DND-41 (cell line): Measurements from ENCODE around the gene MGAT5.

ENCODE experiments used
- ATAC-seq: fragments of 200-7000 bp; cut with Tn5 transposase; 3 replicates; pipeline ENCODE4 v1.9.1; 2021; ENCODE audit warnings: low read depth; ENCODE audit not compliant: insufficient read depth
- DNase-seq: peaks from one replicate; pipeline ENCODE4 v3.0.0-alpha.2; 2020
- H2AFZ ChIP-seq: 2 replicates; pipeline ENCODE4 v1.6.0; 2012; ENCODE audit warnings: low read depth, low read length
- H3K27ac ChIP-seq: 2 replicates; pipeline ENCODE4 v1.5.1; 2012; ENCODE audit warnings: low read length, inconsistent platforms
- H3K27me3 ChIP-seq: fragments of 200-600 bp; sonication (generic); 2 replicates; pipeline ENCODE4 v1.6.0; 2012; ENCODE audit warnings: low read length, mild to moderate bottlenecking, inconsistent platforms; ENCODE audit not compliant: insufficient read depth, poor library complexity
- H3K36me3 ChIP-seq: 2 replicates; pipeline ENCODE4 v1.5.1; 2012; ENCODE audit warnings: low read length, inconsistent platforms; ENCODE audit not compliant: insufficient read depth
- H3K4me1 ChIP-seq: 2 replicates; pipeline ENCODE4 v1.5.1; 2012; ENCODE audit warnings: mild to moderate bottlenecking, low read length; ENCODE audit not compliant: insufficient read depth
- H3K4me2 ChIP-seq: 2 replicates; pipeline ENCODE4 v1.6.0; 2012; ENCODE audit warnings: mild to moderate bottlenecking, moderate library complexity, low read length, inconsistent platforms; ENCODE audit not compliant: insufficient read depth
- H3K4me3 ChIP-seq, 2 experiments: fragments of 200-600 bp in 1 of 2; shearing (Covaris generic) in 1 of 2; 2 replicates each; pipeline ENCODE4 v1.5.1; 2012 to 2016; ENCODE audit warnings: inconsistent platforms in 2 of 2, low read length in 2 of 2, mild to moderate bottlenecking in 2 of 2, low read depth in 1 of 2, moderate library complexity in 1 of 2
- H3K79me2 ChIP-seq: 2 replicates; pipeline ENCODE4 v1.6.0; 2012; ENCODE audit warnings: low read length, inconsistent platforms; ENCODE audit not compliant: insufficient read depth
- H3K9ac ChIP-seq: 2 replicates; pipeline ENCODE4 v1.6.0; 2012; ENCODE audit warnings: low read depth, mild to moderate bottlenecking, inconsistent platforms, low read length, moderate library complexity
- H3K9me3 ChIP-seq: 2 replicates; pipeline ENCODE4 v1.5.1; 2012; ENCODE audit warnings: low read length, moderate library complexity, mild to moderate bottlenecking, inconsistent platforms; ENCODE audit not compliant: insufficient read depth, severe bottlenecking
- H4K20me1 ChIP-seq: 2 replicates; pipeline ENCODE4 v1.6.0; 2012; ENCODE audit warnings: low read length; ENCODE audit not compliant: insufficient read depth
- EZH2 ChIP-seq: IDR thresholded peaks from 3 replicates; pipeline ENCODE4 v1.6.1; 2012; ENCODE audit warnings: borderline replicate concordance, low read depth, mild to moderate bottlenecking, moderate library complexity, low read length, inconsistent platforms; ENCODE audit not compliant: severe bottlenecking
- TF ChIP-seq, protein P1 (sequence below): IDR thresholded peaks from 2 replicates; pipeline ENCODE4 v1.5.1; 2012; ENCODE audit warnings: borderline replicate concordance, low read length, moderate library complexity, mild to moderate bottlenecking; ENCODE audit not compliant: poor library complexity, severe bottlenecking; ENCODE audit errors: extremely low read depth

The MGAT5 gene

DNA sequence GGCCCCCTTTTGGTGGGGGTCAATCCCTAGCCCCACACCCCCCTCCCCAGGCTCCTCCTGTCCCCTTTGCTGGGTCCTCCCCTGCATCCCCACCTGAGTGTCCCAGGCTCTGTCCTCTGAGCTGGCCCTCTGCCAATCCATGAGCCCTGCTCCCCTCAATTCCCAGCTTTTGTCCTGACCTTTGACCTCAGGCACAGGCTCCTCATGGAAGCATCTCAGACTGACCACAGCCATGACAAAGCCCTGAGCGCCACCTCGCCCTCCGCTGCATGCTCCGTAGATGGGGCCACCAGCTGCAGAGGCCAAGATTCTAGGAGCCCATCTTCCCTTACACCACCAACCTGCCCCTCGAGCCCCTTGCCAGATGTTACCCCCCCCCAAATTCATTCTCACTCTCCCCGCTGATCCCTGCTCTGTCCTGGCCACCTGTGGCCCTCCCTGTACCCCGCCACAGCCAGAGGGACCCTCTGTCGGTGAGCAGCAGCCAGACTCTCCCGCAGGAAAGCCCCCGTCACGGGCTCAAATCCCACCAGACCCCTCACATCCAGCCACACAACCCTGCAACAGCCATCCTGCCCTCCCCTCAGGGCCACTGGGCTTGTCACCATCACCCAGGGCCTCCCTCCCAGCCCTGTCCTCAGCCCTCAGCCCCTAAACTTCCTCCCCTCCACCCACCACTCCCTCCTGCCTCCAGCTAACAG is 206.0 kb downstream of the MGAT5 start:
- 0 out of 3 replicates have a peak, but pooled peaks have one; percentile 4 for ATAC-seq

DNA sequence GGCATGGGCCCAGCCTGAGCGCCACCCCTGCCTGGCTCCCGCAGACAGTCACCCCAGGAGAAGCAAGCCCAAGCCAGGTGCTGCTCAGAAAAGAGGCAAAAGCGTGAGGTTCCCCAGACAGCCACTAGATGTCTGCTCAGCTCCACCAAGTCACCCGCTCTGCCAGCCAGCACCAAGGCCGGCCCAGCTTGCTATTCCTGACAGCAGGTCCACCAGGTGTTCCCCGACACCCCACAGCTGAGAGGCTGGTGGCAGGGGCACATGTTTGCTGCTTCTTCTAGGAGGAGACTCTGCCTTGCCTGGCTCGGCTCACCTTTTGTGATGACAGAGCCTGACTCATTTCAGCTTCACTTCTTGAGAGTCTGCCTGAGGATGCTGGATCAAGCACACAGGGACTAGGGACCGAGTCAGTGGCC is 206.7 kb downstream of the MGAT5 start:
- Histone ChIP-seq H3K27ac (no peak overlapping the region), H3K9me3 (no peaks in the 10 kb centered on the region), H3K27me3 (no peaks in the 10 kb centered on the region), H2AFZ (no peak overlapping the region), H3K4me1 (no peaks in the 10 kb centered on the region), H3K9ac (no peak overlapping the region), H3K4me3 (no peak overlapping the region), H3K79me2 (no peaks in the 10 kb centered on the region), H3K36me3 (0 out of 2 replicates have a peak, but pooled peaks cover under 1% of the 10 kb centered on the region), H4K20me1 (no peaks in the 10 kb centered on the region), H3K4me2 (no peak overlapping the region)
- no peak for TF ChIP-seq EZH2
- TF ChIP-seq, protein P1, sequence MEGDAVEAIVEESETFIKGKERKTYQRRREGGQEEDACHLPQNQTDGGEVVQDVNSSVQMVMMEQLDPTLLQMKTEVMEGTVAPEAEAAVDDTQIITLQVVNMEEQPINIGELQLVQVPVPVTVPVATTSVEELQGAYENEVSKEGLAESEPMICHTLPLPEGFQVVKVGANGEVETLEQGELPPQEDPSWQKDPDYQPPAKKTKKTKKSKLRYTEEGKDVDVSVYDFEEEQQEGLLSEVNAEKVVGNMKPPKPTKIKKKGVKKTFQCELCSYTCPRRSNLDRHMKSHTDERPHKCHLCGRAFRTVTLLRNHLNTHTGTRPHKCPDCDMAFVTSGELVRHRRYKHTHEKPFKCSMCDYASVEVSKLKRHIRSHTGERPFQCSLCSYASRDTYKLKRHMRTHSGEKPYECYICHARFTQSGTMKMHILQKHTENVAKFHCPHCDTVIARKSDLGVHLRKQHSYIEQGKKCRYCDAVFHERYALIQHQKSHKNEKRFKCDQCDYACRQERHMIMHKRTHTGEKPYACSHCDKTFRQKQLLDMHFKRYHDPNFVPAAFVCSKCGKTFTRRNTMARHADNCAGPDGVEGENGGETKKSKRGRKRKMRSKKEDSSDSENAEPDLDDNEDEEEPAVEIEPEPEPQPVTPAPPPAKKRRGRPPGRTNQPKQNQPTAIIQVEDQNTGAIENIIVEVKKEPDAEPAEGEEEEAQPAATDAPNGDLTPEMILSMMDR, result peak; percentile 82
- peak; percentile 71 for DNase-seq
- peak; percentile 90 for ATAC-seq

More for the DNA sequence above, 206.0 kb downstream of the MGAT5 start:
- TF ChIP-seq, protein P1, result no peak
- no peak for TF ChIP-seq EZH2
- Histone ChIP-seq H3K4me1 (no peaks in the 10 kb centered on the region), H3K79me2 (no peaks in the 10 kb centered on the region), H3K27ac (no peak overlapping the region), H3K36me3 (0 out of 2 replicates have a peak, but pooled peaks cover 5% of the 10 kb centered on the region), H3K4me3 (no peak overlapping the region), H3K4me2 (no peak overlapping the region), H2AFZ (no peak overlapping the region), H4K20me1 (no peaks in the 10 kb centered on the region), H3K9ac (no peak overlapping the region), H3K9me3 (no peaks in the 10 kb centered on the region), H3K27me3 (no peaks in the 10 kb centered on the region)
- no peak for DNase-seq

DNA sequence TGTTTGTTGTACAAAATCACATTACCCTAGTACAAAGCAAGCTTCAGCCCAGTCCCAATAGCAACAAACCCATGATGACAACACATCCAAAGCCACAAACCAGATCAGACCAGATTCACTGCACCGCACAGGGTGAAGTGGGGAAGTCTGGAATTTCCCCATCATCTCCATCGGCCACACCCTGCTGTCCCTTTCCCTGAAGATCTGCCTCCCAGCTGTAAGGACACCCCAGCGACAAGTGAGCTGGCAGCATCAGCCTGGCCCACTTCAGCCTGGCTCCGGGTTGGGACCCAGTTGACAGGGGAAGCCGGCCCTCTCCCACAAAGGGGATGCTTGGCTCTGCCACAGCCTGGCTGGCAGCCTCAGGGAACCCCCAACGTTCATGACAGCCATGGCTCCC is 207.6 kb downstream of the MGAT5 start:
- H3K4me1 ChIP-seq, result no peaks in the 10 kb centered on the region
- ATAC-seq (no peak), DNase-seq (no peak)
- H3K36me3 ChIP-seq, result no peaks in the 10 kb centered on the region
- H3K79me2 ChIP-seq, result no peaks in the 10 kb centered on the region
- no peaks in the 10 kb centered on the region for H4K20me1 ChIP-seq
- H3K4me3 ChIP-seq, result no peak overlapping the region
- TF ChIP-seq, protein P1, result no peak
- TF ChIP-seq EZH2, result no peak
- H3K27me3 ChIP-seq, result no peaks in the 10 kb centered on the region
- H3K9ac ChIP-seq, result no peak overlapping the region
- no peak overlapping the region for H2AFZ ChIP-seq
- H3K27ac ChIP-seq, result no peak overlapping the region
- no peaks in the 10 kb centered on the region for H3K9me3 ChIP-seq
- no peak overlapping the region for H3K4me2 ChIP-seq
